Gastroesophageal sphincter (tissue), 4 donors: ENCODE measurements around the gene TUBB2B. TPM values are rescaled to one million over a fixed set of nuclear protein-coding genes. Genes with fewer than 3 reads are reported as not detected.

Experiments
- ATAC-seq: fragments of 150-250 bp; one replicate; pipeline ENCODE4 v1.9.1; 2016; ENCODE audit warnings: mild to moderate bottlenecking, moderate library complexity
- H3K27ac ChIP-seq, 4 donors: fragments of 200-600 bp; sonication (generic) in 3 of 4; 1 replicate in 3 of 4; 2 replicates in 1 of 4; pipeline ENCODE4 v1.5.1; 2016 to 2019
- H3K27me3 ChIP-seq: fragments of 200-600 bp; sonication (generic); one replicate; pipeline ENCODE4 v1.5.1; 2019
- H3K36me3 ChIP-seq, 2 donors: fragments of 200-600 bp; sonication (generic); one replicate each; pipeline ENCODE4 v1.5.1; 2019; ENCODE audit warnings: control low read depth in 1 of 2
- H3K4me1 ChIP-seq, 3 donors: fragments of 200-600 bp; sonication (generic); 1 replicate in 2 of 3; 2 replicates in 1 of 3; pipeline ENCODE4 v1.5.1; 2016 to 2019; ENCODE audit warnings: control low read depth in 2 of 3
- H3K4me3 ChIP-seq, 2 donors: fragments of 200-600 bp; sonication (generic); one replicate each; pipeline ENCODE4 v1.5.1; 2019; ENCODE audit warnings: mild to moderate bottlenecking in 1 of 2, moderate library complexity in 1 of 2
- H3K9me3 ChIP-seq, 3 donors: fragments of 200-600 bp; sonication (generic); one replicate each; pipeline ENCODE4 v1.5.1; 2017 to 2019; ENCODE audit warnings: control low read depth in 2 of 3
- CTCF ChIP-seq, 4 experiments: fragments of 200-600 bp in 2 of 4; fragments of 450-650 bp in 2 of 4; sonication (generic) in 1 of 4; IDR thresholded peaks; one replicate each; pipeline ENCODE4 v1.5.1; 2017 to 2019; ENCODE audit warnings: antibody characterized with exemption in 4 of 4, mild to moderate bottlenecking in 2 of 4, moderate library complexity in 2 of 4
- EP300 ChIP-seq: sonication (generic); formaldehyde crosslinking; IDR thresholded peaks from one replicate; pipeline ENCODE4 v1.6.1; 2017; ENCODE audit warnings: antibody characterized with exemption, mild to moderate bottlenecking
- POLR2A ChIP-seq, 2 donors: fragments of 450-650 bp; IDR thresholded peaks; one replicate each; pipeline ENCODE4 v1.6.1; 2017; ENCODE audit warnings: antibody characterized with exemption in 2 of 2, mild to moderate bottlenecking in 2 of 2, moderate library complexity in 1 of 2
- POLR2AphosphoS5 ChIP-seq: sonication (generic); formaldehyde crosslinking; IDR thresholded peaks from one replicate; pipeline ENCODE4 v1.6.1; 2017; ENCODE audit warnings: antibody characterized with exemption
- WGBS, 2 donors: methylation state at CpG; one replicate each; pipeline ENCODE4 v1.1.5; 2018; ENCODE audit warnings: low coverage in 1 of 2; 5-methylcytosine and 5-hydroxymethylcytosine counted together
- total RNA-seq, 4 donors: library from RNA; depleted of rRNA; stranded (reverse); fragments of >200 nt; gene quantifications; one replicate each; pipeline ENCODE4 v1.1.0, GENCODE V29; 2016

The TUBB2B gene
- total RNA-seq, 4 donors from 2014 or later, result 11.5 to 42.8 (median 14.6) TPM

- Histone ChIP-seq H3K4me3 (no peak overlapping the region), H3K27me3 (no peaks in the 10 kb centered on the region), H3K9me3 (no peaks in the 10 kb centered on the region), H3K27ac (no peak overlapping the region), H3K36me3 (peaks cover 0 to 80% of the 10 kb centered on the region in 2 donors), H3K4me1 (no peaks in the 10 kb centered on the region)
- ATAC-seq, result no peak
- WGBS, 2 donors, result 77% methylated on average over 3 of the region's 32 CpGs; no CpG with 5 or more reads in 1 of the 2 donors
- TF ChIP-seq EP300 (no peak), CTCF (IDR thresholded peaks at IDR 0.05) (no peak), POLR2AphosphoS5 (no peak), POLR2A (IDR thresholded peaks at IDR 0.05) (no peak)
Observed at GRCh38 chr6:3272911-3273547, 45.6 kb upstream of the TUBB2B start.

- ATAC-seq, result no peak
- H3K36me3 ChIP-seq, result peaks cover 0 to 82% of the 10 kb centered on the region in 2 donors
- H3K27me3 ChIP-seq, result no peaks in the 10 kb centered on the region
- H3K4me1 ChIP-seq, result no peaks in the 10 kb centered on the region
- no peaks in the 10 kb centered on the region for H3K9me3 ChIP-seq
- no peak overlapping the region for H3K27ac ChIP-seq
- 89% methylated on average over 5 of the region's 13 CpGs; no CpG with 5 or more reads in 1 of the 2 donors for WGBS, 2 donors
- H3K4me3 ChIP-seq, result no peak overlapping the region
- TF ChIP-seq POLR2A (IDR thresholded peaks at IDR 0.05) (no peak), EP300 (no peak), CTCF (IDR thresholded peaks at IDR 0.05) (no peak), POLR2AphosphoS5 (no peak)
Observed at GRCh38 chr6:3271756-3272155, 44.3 kb upstream of the TUBB2B start.

- Histone ChIP-seq H3K27ac (no peak overlapping the region), H3K9me3 (no peaks in the 10 kb centered on the region), H3K4me1 (peaks cover 0 to 11% (median 0%) of the 10 kb centered on the region in 3 donors), H3K27me3 (no peaks in the 10 kb centered on the region), H3K4me3 (no peak overlapping the region), H3K36me3 (peaks cover 0 to 72% of the 10 kb centered on the region in 2 donors)
- 80 to 81% methylated on average over 3 to 6 of the region's 15 CpGs for WGBS, 2 donors
- TF ChIP-seq CTCF (IDR thresholded peaks at IDR 0.05), result no peak
- TF ChIP-seq EP300, result no peak
- TF ChIP-seq POLR2AphosphoS5, result no peak
- no peak for TF ChIP-seq POLR2A (IDR thresholded peaks at IDR 0.05)
- no peak for ATAC-seq
Observed at GRCh38 chr6:3270258-3270657, 42.8 kb upstream of the TUBB2B start.

- Histone ChIP-seq H3K27ac (no peak overlapping the region), H3K36me3 (peaks cover 0 to 77% of the 10 kb centered on the region in 2 donors), H3K4me3 (no peak overlapping the region), H3K4me1 (peaks cover 0 to 20% (median 0%) of the 10 kb centered on the region in 3 donors), H3K9me3 (no peaks in the 10 kb centered on the region), H3K27me3 (no peaks in the 10 kb centered on the region)
- no peak for ATAC-seq
- TF ChIP-seq POLR2A (IDR thresholded peaks at IDR 0.05) (no peak), EP300 (no peak), CTCF (IDR thresholded peaks at IDR 0.05) (no peak), POLR2AphosphoS5 (no peak)
- 76 to 82% methylated on average over 20 to 27 of the region's 27 CpGs for WGBS, 2 donors
Observed at GRCh38 chr6:3269281-3269975, 42.0 kb upstream of the TUBB2B start.
